ENCODE data around the gene NEURL1. TPM values are rescaled to one million over a fixed set of nuclear protein-coding genes. Genes with fewer than 3 reads are reported as not detected.
"Not testable (repeated sequence)": the region's sequence is repeated elsewhere in the genome, so short reads cannot be mapped to it uniquely, and the experiment has no call there.

The NEURL1 gene
- total and polyA plus RNA-seq, 9 donors = 0.28 to 5.6 (median 3.1) TPM

GRCh38 chr10:103627893-103628292 is 134.4 kb downstream of the NEURL1 start:
- WGBS, 3 donors = 88 to 90% (median 89%) methylated on average over 13 of the region's 13 CpGs
- Histone ChIP-seq H3K27me3 (no peaks in the 10 kb centered on the region), H3K27ac (no peak overlapping the region), H3K9me3 (no peaks in the 10 kb centered on the region), H3K4me3 (no peak overlapping the region), H3K4me1 (ENCODE audit: insufficient read depth) (peaks cover 10% of the 10 kb centered on the region), H3K36me3 (no peaks in the 10 kb centered on the region)
- intact Hi-C loops (cut with DNase I) = no loop called here
- TF ChIP-seq POLR2A (IDR thresholded peaks at IDR 0.05) = no peak
- TF ChIP-seq EP300 (IDR thresholded peaks at IDR 0.05) = no peak
- no peak for TF ChIP-seq CTCF (IDR thresholded peaks at IDR 0.05)
- no peak for DNase-seq

- intact Hi-C loops (cut with DNase I) = no loop called here
- Histone ChIP-seq H3K4me1 (ENCODE audit: insufficient read depth) (peaks cover 10% of the 10 kb centered on the region), H3K9me3 (no peaks in the 10 kb centered on the region), H3K27me3 (no peaks in the 10 kb centered on the region), H3K27ac (no peak overlapping the region), H3K36me3 (no peaks in the 10 kb centered on the region), H3K4me3 (no peak overlapping the region)
- TF ChIP-seq EP300 (IDR thresholded peaks at IDR 0.05) = no peak
- TF ChIP-seq CTCF (IDR thresholded peaks at IDR 0.05) = no peak
- TF ChIP-seq POLR2A (IDR thresholded peaks at IDR 0.05) = no peak
- 49 to 61% (median 60%) methylated on average over 3 of the region's 3 CpGs for WGBS, 3 donors
- no peak for DNase-seq
Observed at GRCh38 chr10:103629581-103629980, 136.1 kb downstream of the NEURL1 start.

- 42 to 57% (median 56%) methylated on average over 1 of the region's 1 CpG for WGBS, 3 donors
- Histone ChIP-seq H3K9me3 (no peaks in the 10 kb centered on the region), H3K27me3 (no peaks in the 10 kb centered on the region), H3K27ac (no peak overlapping the region), H3K4me3 (no peak overlapping the region), H3K4me1 (ENCODE audit: insufficient read depth) (peaks cover 10% of the 10 kb centered on the region), H3K36me3 (no peaks in the 10 kb centered on the region)
- DNase-seq = no peak
- intact Hi-C loops (cut with DNase I) = no loop called here
- no peak for TF ChIP-seq CTCF (IDR thresholded peaks at IDR 0.05)
- no peak for TF ChIP-seq EP300 (IDR thresholded peaks at IDR 0.05)
- TF ChIP-seq POLR2A (IDR thresholded peaks at IDR 0.05) = no peak
Observed at GRCh38 chr10:103630156-103630555, 136.7 kb downstream of the NEURL1 start.

- H3K4me1 ChIP-seq (ENCODE audit: insufficient read depth) = peaks cover 18% of the 10 kb centered on the region
- H3K36me3 ChIP-seq = no peaks in the 10 kb centered on the region
- no peak overlapping the region for H3K4me3 ChIP-seq
- no peak overlapping the region for H3K27ac ChIP-seq
- no peaks in the 10 kb centered on the region for H3K27me3 ChIP-seq
- DNase-seq = no peak
- TF ChIP-seq EP300 (IDR thresholded peaks at IDR 0.05) = no peak
- TF ChIP-seq POLR2A (IDR thresholded peaks at IDR 0.05) = no peak
- TF ChIP-seq CTCF (IDR thresholded peaks at IDR 0.05) = no peak
- H3K9me3 ChIP-seq = no peaks in the 10 kb centered on the region
- intact Hi-C loops (cut with DNase I) = no loop called here
- WGBS, 3 donors = 70 to 75% (median 74%) methylated on average over 7 of the region's 7 CpGs
Observed at GRCh38 chr10:103632247-103632642, 138.7 kb downstream of the NEURL1 start.

GRCh38 chr10:103632871-103633270 is 139.4 kb downstream of the NEURL1 start:
- H3K9me3 ChIP-seq; DNase-seq; H3K27me3 ChIP-seq; intact Hi-C loops (cut with DNase I); H3K4me3 ChIP-seq; H3K27ac ChIP-seq; H3K36me3 ChIP-seq: not testable (repeated sequence)
- 89 to 90% (median 90%) methylated on average over 6 of the region's 6 CpGs for WGBS, 3 donors
- peaks cover 24% of the 10 kb centered on the region for H3K4me1 ChIP-seq (ENCODE audit: insufficient read depth)

Measured in ovary (tissue), 9 donors.